Astrocyte of the spinal cord (primary cell): ENCODE results near the gene ASIC5.

Source experiments
- DNase-seq: peaks from one replicate; pipeline ENCODE4 v3.0.0; 2011; ENCODE audit warnings: low read depth, low spot score
- H3K4me3 ChIP-seq: 2 replicates; pipeline ENCODE4 v1.5.1; 2011; ENCODE audit warnings: low read depth, mild to moderate bottlenecking, low read length, moderate library complexity
- CTCF ChIP-seq: IDR thresholded peaks from 2 replicates; pipeline ENCODE4 v1.5.1; 2012; ENCODE audit warnings: low read depth, mild to moderate bottlenecking, low read length, inconsistent platforms
- in situ Hi-C: cut with HindIII; loops from 2 replicates; pipeline ENCODE4 v1.10.0; 2017; ENCODE audit warnings: low sequenced_read_pairs

The ASIC5 gene

GRCh38 chr4:155809835-155810234 lies 56.2 kb downstream of the ASIC5 start:
- TF ChIP-seq CTCF = peak; percentile 61
- in situ Hi-C loops = no loop called here
- H3K4me3 ChIP-seq = no peak overlapping the region
- DNase-seq = peak; percentile 91

GRCh38 chr4:155807021-155807420 lies 59.1 kb downstream of the ASIC5 start:
- in situ Hi-C loops = no loop called here
- TF ChIP-seq CTCF = no peak
- H3K4me3 ChIP-seq = no peak overlapping the region
- DNase-seq = peak; percentile 85

GRCh38 chr4:155805016-155805415 lies 61.1 kb downstream of the ASIC5 start:
- no peak overlapping the region for H3K4me3 ChIP-seq
- peak; percentile 81 for DNase-seq
- no peak for TF ChIP-seq CTCF
- in situ Hi-C loops = no loop called here

- in situ Hi-C loops = no loop called here
- DNase-seq = no peak
- TF ChIP-seq CTCF = no peak
- H3K4me3 ChIP-seq = no peak overlapping the region
These were observed 63.7 kb downstream of the ASIC5 start for GRCh38 chr4:155802190-155802959.

- DNase-seq = no peak
- no peak overlapping the region for H3K4me3 ChIP-seq
- TF ChIP-seq CTCF = no peak
- in situ Hi-C loops = no loop called here
These were observed 65.3 kb downstream of the ASIC5 start for GRCh38 chr4:155800685-155801343.

- TF ChIP-seq CTCF = no peak
- no peak for DNase-seq
- no peak overlapping the region for H3K4me3 ChIP-seq
- in situ Hi-C loops = no loop called here
These were observed 66.3 kb downstream of the ASIC5 start for GRCh38 chr4:155799794-155800123.
